Islet of Langerhans (tissue), 1 donor: ENCODE data around the gene CDKL4.
A peak's percentile ranks its signal among the peaks of the same experiment; 100 is the strongest.
"Not testable (repeated sequence)": the region's sequence is repeated elsewhere in the genome, so short reads cannot be mapped to it uniquely, and the experiment has no call there.

Experiments used
- FAIRE-seq: peaks from one replicate; lab custom pipeline; 2011; peaks lifted over from hg19 to GRCh38; lab: Jason Lieb, UNC

The CDKL4 gene

DNA sequence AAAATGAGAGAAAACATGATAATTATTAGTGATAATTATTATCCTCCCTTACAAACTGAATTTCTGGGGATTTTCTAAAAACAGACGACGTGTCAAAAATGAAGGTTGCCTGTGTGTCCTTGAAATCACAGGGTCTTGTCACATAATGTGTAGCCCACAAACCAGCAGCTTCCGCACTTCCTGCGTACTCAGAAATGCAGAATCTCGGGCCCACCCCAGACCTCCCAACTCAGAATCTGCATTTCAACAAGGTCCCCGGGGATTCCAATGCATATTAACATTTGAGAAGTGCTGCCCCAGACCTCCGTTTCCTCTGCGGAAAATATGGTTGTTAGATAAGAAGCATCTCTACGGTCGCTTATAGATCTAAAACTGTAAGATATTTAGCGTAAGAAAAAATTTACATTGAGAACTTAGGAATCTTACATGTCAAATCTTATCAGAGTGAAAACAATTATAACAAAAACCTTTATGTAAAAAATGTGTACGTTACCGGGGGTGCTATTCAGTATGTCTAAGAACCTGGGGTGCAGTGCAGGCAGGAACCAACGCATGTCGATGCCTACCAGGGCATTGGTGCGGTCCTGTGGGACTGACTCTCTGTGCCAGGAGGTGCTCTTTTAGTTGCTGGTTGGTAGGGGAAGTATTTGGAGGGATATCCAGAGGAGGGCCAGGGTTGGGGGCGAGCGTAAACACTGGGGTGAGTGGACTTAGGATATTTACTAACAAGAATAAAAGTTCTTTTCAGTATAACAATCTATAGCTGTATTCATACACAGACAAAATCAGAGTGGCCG, 15.2 kb downstream of the CDKL4 start:
- FAIRE-seq: no peak

DNA sequence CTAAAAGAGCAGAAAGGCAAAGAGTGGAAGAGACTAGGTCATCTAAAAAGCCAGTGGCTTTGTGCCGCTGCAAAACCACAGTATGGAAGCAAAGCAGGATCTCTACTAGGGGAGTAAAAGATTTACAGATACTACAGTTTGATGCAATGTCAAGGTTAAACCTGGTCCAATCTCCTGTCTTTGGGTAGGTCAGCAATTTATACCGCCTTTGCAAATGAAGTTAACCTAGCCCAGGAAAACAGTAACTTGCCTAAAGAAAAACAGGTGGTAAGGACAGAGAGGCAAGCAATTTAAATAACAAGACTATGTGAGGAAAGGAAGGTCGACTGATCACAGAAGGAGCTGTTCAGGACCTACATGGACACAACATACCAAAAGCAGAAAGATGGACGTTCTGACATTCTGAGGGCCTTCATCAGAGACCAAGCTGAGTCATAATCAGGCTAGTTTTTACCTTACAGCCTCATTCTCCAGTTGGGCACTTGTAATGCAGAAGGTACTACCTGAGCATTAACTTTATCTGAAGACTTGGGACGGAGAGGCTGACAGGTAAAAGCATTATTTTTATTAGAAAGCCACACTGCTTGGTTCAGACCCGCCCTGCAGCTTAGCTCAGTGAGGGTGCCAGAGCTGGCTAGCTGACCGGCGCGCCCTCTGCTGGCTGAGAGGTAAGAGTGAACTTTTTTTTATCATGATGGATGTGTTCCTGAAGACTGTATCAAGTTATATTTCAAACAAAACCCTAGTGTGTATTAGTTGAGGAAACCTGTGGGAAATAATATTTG, 15.9 kb downstream of the CDKL4 start:
- peak; percentile 62 for FAIRE-seq

DNA sequence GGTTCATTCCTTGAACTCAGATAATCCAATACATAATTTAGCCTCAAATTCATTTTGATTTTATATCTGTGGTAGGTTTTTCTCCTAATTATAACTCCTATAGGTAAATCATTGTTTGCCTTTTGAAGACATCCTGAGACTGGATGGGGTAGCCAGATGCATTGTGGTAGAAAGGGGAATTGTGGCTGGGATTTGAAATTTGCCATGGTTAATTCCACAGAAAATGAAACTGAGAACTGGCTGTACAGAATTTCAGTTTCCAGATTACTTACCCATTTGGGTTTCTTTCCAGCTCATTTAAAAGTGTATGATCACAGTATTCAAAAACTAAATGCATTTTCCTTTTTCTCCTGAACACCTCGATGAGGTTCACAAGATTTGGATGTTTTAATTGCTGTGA, 18.2 kb downstream of the CDKL4 start:
- FAIRE-seq: no peak

DNA sequence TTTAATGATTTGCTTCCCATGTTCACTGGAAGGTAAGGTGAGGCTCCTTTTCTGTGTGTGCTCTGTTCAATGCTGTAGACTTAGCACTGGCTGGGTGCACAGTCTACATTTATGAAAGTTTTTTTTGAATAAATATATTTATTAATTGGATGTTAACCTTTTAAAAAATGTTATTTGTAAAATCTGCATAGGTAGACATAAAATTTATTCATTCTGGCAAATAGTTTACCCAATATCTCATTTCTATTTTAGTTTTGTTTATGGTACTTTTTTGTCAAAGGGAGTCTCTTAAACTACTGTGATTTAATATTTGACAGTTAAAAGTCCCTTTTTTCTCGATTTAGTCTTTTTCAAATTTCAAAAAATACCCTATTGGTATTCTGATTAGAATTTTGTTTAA, 19.9 kb downstream of the CDKL4 start:
- FAIRE-seq: no peak

DNA sequence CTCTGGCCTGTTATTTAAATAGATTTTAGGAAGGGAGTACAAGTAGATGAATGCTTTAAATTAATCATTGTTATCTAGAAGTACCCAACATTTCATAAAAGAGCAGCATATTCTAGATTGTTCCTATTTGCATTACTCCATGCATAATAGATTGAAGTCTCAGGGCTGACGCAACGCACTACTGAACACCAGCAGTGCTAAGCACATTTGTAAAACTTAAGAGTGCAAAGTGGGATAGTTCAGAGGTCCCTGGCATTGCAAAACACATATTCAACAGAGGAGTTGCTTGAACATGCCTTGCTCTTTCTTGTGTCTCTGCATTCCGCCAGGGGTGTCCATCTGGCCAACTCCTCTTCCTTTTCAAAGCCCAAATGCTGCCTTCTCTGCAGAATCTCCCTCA, 22.3 kb downstream of the CDKL4 start:
- no peak for FAIRE-seq

DNA sequence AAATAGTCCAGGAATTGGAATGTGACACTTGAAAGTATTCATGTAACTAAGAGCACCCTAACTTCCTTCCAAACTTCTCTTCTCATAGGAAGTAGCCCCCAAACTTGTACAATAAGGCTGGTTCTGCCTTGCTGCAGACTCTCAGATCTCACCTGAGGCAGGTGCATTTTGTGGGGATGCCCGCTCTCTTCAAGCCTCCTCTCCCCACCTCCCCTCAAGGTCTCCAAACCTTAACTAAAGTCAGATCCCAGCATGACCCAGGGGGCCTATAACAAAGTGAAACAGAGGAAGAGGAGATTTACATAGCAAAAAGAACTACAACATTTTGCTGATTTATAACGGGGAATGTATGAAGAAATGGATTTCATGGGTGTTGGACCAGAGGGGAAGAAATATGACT, 23.6 kb downstream of the CDKL4 start:
- no peak for FAIRE-seq

DNA sequence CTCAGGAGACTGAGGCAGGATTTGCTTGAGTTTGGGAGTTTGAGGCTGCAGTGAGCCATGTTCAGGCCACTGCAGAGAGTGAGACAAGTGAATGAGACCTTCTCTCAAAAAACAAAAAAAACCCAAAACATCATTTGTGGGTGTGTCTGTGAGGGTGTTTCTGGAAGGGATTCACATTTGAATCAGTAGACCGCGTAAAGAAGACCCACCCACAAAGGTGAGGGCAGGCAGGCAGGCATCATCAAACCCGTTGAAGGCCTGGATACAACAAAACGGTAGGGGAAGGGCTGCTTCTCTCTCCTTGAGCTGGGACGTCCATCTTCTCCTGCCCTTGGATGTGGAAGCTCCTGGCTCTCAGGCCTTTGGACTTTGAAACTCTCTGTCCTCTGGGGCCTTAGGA, 25.4 kb downstream of the CDKL4 start:
- FAIRE-seq: no peak

DNA sequence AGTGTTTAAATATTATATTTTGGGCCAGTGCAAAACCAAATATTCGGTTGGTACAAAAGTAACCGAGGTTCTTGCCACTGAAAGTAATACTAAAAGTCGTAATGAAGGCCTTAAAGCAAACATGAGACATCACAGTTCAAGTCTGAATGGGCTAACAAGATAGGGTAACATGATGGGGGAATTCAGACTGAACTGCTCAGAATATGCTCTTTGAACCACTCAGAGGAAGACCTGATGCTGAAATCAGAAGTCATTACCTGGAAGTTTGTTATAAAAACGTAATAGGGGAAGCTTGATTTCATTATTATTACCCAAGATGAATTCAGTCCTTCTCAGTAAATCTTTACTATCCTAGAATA, 26.6 kb downstream of the CDKL4 start:
- FAIRE-seq: no peak

DNA sequence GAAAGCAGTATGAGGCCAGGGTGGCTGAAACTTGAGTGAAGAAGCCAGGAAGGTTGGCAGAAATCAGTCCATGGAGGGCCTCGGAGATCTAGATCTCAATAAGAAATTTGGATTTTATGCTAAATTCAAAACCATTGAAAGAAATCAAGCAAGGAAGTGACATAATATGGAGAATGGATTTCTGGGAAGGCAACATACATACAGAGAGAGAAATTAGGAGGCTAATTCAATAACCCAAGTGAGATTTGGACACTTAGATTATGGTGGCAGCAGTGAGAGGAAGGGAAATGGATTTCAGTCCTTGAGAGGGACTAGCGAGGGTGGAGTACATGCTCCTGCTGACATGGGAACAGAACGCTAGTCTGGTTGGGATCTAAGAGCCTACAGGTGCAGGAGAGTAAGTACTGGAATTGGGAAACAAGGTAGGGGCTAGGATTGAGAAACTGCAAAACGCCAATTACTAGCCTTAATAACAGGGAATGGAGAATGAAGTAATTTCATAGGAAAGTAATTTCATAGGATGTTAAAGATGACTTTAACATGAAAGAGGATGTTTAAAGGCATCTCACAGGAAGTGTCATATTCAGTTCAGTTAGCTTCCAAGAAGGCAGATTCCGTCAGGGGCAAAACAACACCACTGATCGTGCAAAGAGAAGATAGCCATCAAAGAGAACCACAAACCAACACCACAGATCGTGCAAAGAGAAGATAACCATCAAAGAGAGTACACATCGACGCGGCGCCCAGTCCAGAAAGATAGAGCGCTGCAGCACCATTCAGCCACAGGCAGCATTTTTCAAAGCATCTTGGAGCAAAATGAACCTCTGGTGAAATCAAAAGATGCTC, 27.2 kb downstream of the CDKL4 start:
- no peak for FAIRE-seq

DNA sequence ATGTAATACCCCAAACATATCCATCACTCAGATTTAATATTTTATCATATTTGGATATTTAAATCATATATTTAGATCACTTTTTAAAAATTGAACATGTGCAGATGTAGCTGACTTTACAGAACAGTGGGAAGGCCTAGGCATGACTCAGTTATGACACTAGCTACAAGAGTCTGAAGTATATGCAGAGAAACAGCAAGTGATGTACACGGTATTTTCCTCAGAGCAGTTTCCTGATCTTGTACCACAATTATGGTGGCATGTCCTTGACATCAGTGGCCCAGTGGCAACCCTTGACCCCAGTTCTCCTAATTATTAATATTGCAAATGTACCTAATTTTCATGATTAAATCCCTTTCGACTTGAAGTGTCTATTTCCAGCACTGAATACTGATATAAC, 28.2 kb downstream of the CDKL4 start:
- no peak for FAIRE-seq

DNA sequence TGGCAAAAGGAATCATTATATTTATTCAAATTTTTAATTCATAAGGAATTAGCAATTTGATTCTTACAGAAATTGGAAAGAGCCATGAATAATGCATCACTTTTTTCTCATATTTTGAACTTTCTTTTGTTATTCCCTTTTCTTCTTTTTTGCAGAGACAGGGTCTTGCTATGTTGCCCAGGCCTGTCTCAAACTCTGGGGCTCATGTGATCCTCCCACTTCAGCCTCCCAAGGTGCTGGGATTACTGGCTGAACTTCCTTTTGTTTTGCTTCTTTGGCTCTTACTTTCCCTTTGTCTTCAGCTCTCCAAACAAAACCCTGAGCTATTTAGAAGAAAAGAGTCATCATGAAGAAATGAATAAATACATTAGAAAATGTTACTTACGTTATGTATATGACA, 30.8 kb downstream of the CDKL4 start:
- no peak for FAIRE-seq

DNA sequence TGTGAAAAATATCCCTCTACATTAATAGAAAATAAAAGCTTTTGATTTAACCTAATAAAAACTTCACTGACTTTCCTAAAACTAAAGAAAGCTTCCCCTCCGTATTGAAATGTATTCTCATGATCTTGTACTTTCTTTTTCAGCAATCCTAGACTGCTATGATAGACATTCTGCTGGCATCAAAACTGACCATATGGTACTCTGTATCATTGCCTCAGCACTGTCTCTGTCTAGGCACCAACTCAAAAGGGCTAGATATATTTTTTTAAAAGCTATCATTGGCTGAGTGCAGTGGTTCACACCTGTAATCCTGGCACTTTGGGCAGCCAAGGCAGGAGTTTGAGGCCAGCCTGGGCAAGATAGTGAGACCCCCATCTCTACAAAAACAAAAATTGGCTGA, 32.9 kb downstream of the CDKL4 start:
- no peak for FAIRE-seq

DNA sequence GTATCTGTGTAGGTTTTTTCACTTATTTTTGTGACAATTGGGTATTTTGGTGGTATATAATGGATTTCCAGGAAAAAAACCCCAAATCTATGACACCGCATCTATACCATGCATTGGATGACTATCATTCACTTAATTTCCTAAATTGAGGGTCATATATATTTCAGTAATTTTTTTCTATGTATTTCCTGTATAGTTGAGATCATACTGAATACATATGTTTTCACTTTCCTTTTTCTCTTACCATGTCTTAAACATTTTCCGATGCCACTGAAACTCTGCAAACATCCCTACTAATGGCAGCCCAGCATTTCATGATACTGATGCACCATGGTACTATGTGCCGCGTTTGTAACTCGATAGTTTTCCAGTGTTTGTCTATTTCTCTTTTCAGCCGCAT, 40.4 kb downstream of the CDKL4 start:
- no peak for FAIRE-seq

DNA sequence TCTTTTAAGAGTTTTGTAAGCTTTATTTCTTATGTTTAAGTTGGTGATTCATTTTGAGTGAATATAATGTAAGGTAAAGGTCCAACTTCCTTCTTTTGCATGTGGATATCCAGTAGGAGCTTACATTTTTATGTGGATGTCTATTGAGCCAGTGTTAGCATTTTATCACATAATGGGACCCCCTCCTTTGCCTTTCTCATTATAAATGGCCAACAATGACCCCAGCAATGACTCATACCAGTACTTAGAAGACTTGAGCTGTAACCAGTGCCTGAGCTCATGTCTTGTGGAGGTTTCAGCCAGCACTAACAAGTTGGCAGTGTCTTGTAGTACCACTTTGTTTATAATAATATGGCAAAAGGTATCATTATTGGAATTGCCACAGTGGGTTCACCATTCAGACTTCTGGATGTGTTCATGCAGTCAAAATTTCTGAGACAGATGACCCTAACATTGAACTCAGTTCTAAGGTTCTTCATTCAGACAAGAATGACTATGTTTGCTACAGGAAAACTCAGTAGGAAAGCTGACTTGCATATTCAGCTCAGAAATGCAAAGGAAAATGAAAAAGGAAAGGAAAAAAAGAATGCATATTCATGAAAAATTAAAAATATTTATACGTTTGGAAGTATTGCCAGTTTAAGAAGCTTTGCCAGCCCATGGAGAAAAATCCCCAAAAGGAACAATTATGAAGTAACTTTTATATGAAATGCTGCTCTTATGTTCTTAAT, 41.0 kb downstream of the CDKL4 start:
- no peak for FAIRE-seq

DNA sequence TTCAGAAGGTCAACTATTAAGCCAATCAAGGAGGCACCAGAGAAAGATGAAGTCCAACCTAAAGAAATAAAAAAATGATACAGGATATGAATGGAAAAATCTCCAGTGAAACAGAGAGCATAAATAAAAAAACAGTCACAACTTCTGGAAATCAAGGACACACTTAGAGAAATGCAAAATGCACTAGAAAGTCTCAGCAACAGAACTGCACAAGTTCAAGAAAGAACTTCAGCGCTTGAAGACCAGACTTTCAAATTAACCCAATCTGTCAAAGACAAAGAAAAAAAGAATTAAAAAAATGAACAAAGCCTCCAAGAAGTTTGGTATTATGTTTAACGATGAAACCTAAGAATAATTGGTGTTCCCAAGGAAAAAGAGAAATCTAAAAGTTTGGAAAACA, 46.8 kb downstream of the CDKL4 start:
- FAIRE-seq: not testable (repeated sequence)

DNA sequence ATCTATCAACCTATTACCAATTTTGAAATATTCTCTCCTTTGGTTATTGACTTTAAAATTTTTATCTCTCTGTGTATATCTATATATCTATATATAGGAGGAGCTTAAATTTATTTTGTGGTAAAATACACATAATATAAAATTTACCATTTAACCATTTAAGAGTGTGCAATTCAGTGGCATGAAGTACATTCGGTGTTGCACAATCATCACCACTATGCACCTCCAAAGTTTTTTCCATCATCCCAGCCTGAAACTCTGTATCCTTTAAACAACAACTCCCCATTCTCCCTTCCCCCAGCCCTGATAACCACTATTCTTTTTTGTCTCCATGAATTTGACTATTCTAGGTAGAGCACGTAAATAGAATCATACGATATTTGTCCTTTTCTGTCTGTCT, 49.1 kb downstream of the CDKL4 start:
- FAIRE-seq: no peak

DNA sequence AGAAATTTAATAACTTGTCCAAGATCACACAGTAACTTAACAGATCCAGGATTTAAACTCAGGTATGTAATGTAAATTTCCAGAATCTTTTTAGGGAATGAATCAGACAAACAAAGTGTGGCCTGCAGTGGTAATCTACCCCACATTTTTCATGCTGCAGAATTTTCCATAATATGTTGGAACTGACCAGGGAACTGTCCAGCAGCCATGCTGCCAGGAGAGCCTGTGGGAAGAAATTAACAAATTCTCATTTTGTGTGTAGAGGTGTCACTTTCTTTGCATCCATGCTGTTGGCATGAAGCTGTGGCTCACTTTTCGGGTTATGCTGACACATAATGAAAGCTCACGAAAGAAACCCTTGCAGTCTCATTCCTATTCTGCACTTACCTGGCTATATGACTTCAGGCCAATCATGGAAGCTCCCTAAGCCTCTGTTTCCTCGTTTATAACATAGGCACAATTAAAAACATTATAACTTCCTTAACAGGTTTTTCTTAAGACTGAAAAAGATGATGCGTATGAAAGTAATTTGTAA, 54.7 kb downstream of the CDKL4 start:
- no peak for FAIRE-seq

DNA sequence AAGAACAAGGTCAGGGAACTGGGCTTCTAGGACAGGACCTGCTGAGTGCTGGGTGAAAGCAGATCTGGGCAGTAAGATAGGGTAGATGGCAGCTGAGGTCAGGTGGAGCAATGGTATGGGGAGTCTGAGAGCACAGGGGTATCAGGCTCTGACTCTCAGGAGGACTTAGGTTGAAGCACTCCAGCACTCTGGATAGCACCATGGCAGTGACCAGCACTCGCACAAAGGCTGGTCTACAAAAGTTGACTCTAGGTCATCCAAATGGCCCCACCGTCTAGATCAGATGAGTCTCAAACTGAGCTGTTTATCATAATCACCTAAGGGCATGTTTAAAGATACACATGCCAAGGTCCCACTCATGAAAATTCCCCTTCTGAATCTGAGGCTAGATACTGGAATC, 60.1 kb downstream of the CDKL4 start:
- no peak for FAIRE-seq

DNA sequence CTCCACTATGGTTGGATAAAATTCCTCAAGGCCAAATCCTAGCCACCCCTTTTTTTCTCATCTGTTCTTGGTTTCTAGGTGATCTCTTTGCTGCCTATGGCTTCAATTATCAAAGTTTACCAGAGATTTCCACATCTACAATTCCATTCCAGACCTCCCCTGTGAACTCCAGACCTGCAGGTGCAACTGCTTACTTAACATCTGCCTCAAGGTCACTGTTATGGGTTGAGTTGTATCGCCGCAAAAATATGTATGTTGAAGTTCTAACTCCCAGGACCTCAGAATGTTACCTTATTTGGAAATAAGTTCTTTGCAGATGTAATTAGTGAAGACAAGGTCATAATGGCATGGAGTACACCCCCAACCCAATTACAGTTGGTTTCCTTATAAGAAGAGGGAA, 62.5 kb downstream of the CDKL4 start:
- no peak for FAIRE-seq

DNA sequence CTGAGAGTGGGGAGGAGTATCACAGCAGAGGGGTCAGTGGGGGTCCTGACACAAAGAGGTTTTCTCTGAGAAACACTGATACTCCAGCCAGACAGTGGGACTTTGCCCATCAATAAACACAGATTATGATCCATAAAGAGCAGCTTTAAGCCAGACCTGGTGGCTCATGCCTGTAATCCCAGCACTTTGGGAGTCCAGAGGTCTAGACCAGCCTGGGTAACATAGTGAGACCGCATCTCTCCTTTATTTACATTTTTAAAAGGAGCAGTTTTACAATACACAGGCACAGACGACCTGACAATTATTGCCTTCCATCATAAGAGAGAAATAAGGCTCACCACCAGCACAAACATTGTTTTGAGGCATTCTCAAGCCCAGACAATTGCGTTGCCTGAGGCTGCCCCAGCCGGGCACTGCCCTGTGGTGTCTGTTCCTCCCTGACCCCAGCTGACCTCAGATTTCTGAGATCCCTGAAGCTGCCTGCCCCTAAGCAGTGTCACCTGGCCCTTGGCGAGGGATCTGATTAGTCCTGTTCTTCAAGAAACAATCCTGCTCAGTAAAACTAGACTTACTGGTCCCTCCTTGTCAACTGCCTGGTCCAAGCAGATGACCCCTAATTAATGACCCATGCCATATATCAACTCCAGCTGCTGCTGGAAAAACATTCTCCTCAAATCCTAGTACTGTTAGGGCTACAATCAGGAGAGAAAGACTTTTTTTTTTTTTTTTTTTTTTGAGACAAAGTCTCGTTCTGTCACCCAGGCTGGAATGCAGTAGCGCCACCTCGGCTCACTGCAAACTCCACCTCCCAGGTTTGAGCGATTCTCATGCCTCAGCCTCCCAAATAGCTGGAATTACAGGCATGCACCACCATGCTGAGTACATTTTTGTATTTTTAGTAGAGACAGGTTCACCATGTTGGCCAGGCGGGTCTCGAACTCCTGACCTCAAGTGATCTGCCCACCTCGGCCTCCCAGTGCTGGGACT, 63.5 kb downstream of the CDKL4 start:
- FAIRE-seq: no peak

DNA sequence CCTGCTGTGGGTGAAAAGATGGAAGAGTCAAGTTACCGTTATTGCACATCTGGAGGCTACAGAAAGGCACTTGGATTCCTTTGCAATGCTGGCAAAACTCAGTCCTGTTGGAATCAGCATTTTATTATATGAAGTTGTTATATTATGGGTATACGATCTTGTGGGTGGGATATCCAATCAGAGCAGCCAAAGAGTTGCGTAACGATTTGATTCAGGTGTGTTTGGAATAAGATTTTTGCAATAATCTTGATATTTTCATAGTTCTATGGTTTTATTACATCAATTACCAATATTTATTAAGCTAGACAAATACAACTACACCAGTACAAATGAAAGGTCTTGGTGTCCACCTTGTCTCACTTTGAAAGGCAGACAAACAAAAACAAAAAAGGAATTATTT, 65.0 kb downstream of the CDKL4 start:
- no peak for FAIRE-seq
